Measurements from ENCODE around the gene COL9A2. TPM values are rescaled to one million over a fixed set of nuclear protein-coding genes. Genes with fewer than 3 reads are reported as not detected.

COL9A2 gene
- polyA plus RNA-seq, 1 of the 3 experiments (the other 2 are of a cell fraction), result 0.94 TPM

DNA sequence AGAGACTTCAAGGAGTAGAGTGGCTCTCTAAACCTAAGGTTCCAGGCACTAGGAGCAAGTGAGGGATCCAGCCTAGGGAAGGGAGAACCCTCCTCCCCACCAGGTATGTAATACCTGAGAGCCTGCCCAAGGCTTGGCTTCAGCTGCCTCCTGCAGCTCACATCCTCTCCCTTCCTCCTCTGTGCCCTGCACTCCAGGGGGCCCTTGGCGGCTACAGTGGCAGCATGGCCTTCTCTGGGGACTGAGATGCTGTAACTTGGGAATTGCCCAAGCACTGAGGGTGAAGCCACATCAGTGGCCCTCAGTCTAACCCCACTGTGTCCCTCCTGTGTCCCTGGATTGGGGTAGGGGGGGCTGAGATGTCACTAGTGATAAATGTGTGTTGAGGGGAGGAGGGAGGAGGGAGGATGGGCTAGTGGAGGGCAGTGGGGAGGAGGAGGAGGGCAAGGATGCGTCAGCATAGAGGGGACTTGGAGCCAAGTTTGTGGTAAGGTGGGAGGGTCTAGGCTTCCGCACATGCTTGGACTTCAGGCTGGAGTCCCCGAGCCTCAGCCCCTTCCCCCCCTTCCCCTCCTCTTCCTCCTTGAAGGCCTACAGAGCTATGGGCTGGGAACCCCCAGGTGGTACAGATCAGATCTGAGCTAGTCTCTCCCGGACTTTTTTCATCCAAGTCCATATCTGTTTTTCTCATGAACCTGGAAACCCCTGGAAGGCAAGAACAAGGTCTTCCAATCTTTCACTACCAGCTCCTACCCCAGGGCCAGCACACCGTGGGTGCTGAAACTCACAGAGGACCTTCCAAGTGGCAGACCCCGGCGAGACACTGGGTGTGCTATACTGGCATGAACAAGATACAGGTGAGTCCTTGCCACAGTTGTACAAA is 17.5 kb downstream of the COL9A2 start:
- Histone ChIP-seq H3K9me2 (no peaks in the 10 kb centered on the region), H3K4me2 (no peak overlapping the region), H2AFZ (ENCODE audit: low read depth) (no peak overlapping the region), H3K9ac (no peak overlapping the region), H3K27me3 (ENCODE audit: insufficient read depth) (no peaks in the 10 kb centered on the region), H3K79me2 (ENCODE audit: insufficient read depth) (no peaks in the 10 kb centered on the region), H3K4me3 (ENCODE audit: low read depth in 2 of 2, low read length in 1 of 2) (no peak overlapping the region), H4K20me1 (ENCODE audit: insufficient read depth) (no peaks in the 10 kb centered on the region), H3K36me3 (replicated peaks in 1 of 2; ENCODE audit: control insufficient read depth in 1 of 2, insufficient read depth in 2 of 2, low read length in 1 of 2) (peaks cover 0 to 6% of the 10 kb centered on the region in 2 experiments), H3F3A (replicated peaks; ENCODE audit: insufficient read depth) (peaks cover 4% of the 10 kb centered on the region), H3K4me1 (ENCODE audit: control insufficient read depth in 1 of 2, insufficient read depth in 2 of 2, low read depth in 1 of 2, low read length in 1 of 2) (no peaks in the 10 kb centered on the region; a peak in 1 of 4 replicates), H3K9me3 (no peaks in the 10 kb centered on the region), H3K27ac (ENCODE audit: low read depth in 2 of 2, low read length in 1 of 2) (no peak overlapping the region)
- DNase-seq, result no peak
- TF ChIP-seq GATA2 (CRISPR knock-in tag; IDR thresholded peaks at IDR 0.05), result no peak
- TF ChIP-seq, protein P1, sequence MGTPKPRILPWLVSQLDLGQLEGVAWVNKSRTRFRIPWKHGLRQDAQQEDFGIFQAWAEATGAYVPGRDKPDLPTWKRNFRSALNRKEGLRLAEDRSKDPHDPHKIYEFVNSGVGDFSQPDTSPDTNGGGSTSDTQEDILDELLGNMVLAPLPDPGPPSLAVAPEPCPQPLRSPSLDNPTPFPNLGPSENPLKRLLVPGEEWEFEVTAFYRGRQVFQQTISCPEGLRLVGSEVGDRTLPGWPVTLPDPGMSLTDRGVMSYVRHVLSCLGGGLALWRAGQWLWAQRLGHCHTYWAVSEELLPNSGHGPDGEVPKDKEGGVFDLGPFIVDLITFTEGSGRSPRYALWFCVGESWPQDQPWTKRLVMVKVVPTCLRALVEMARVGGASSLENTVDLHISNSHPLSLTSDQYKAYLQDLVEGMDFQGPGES (IDR thresholded peaks at IDR 0.05; ENCODE audit: low read depth, low read length), result no peak
- no peak for TF ChIP-seq TCF12 (IDR thresholded peaks at IDR 0.05)
- TF ChIP-seq, protein P2, sequence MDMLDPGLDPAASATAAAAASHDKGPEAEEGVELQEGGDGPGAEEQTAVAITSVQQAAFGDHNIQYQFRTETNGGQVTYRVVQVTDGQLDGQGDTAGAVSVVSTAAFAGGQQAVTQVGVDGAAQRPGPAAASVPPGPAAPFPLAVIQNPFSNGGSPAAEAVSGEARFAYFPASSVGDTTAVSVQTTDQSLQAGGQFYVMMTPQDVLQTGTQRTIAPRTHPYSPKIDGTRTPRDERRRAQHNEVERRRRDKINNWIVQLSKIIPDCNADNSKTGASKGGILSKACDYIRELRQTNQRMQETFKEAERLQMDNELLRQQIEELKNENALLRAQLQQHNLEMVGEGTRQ (IDR thresholded peaks at IDR 0.05; ENCODE audit: borderline replicate concordance, low read depth, low read length), result no peak
- no peak for TF ChIP-seq YY1 (IDR thresholded peaks at IDR 0.05; ENCODE audit: low read depth)
- no peak for TF ChIP-seq EP300 (IDR thresholded peaks at IDR 0.05; ENCODE audit: borderline replicate concordance in 1 of 2, low read depth in 1 of 2, low read length in 1 of 2)
- no peak for TF ChIP-seq RAD21 (IDR thresholded peaks at IDR 0.05; ENCODE audit: low read length)
- TF ChIP-seq TAF1 (IDR thresholded peaks at IDR 0.05; ENCODE audit: borderline replicate concordance, low read depth, low read length), result no peak
- TF ChIP-seq FOSL2 (IDR thresholded peaks at IDR 0.05; ENCODE audit: borderline replicate concordance, low read depth), result no peak
- TF ChIP-seq NFIC (IDR thresholded peaks at IDR 0.05; ENCODE audit: borderline replicate concordance), result no peak
- TF ChIP-seq RCOR1 (IDR thresholded peaks at IDR 0.05; ENCODE audit: low read length), result no peak
- no peak for TF ChIP-seq NRF1 (IDR thresholded peaks at IDR 0.05; ENCODE audit: low read depth, low read length)
- no peak for TF ChIP-seq TEAD4 (IDR thresholded peaks at IDR 0.05; ENCODE audit: borderline replicate concordance, insufficient read depth)
- TF ChIP-seq, protein P3, sequence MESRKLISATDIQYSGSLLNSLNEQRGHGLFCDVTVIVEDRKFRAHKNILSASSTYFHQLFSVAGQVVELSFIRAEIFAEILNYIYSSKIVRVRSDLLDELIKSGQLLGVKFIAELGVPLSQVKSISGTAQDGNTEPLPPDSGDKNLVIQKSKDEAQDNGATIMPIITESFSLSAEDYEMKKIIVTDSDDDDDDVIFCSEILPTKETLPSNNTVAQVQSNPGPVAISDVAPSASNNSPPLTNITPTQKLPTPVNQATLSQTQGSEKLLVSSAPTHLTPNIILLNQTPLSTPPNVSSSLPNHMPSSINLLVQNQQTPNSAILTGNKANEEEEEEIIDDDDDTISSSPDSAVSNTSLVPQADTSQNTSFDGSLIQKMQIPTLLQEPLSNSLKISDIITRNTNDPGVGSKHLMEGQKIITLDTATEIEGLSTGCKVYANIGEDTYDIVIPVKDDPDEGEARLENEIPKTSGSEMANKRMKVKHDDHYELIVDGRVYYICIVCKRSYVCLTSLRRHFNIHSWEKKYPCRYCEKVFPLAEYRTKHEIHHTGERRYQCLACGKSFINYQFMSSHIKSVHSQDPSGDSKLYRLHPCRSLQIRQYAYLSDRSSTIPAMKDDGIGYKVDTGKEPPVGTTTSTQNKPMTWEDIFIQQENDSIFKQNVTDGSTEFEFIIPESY (IDR thresholded peaks at IDR 0.05; ENCODE audit: borderline replicate concordance, low read depth), result no peak
- no peak for TF ChIP-seq MEF2A (IDR thresholded peaks at IDR 0.05; ENCODE audit: borderline replicate concordance, low read depth)
- no peak for TF ChIP-seq EZH2phosphoT487 (IDR thresholded peaks at IDR 0.05; ENCODE audit: borderline replicate concordance, low read depth)
- TF ChIP-seq, protein P4, sequence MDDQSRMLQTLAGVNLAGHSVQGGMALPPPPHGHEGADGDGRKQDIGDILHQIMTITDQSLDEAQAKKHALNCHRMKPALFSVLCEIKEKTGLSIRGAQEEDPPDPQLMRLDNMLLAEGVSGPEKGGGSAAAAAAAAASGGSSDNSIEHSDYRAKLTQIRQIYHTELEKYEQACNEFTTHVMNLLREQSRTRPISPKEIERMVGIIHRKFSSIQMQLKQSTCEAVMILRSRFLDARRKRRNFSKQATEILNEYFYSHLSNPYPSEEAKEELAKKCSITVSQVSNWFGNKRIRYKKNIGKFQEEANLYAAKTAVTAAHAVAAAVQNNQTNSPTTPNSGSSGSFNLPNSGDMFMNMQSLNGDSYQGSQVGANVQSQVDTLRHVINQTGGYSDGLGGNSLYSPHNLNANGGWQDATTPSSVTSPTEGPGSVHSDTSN (IDR thresholded peaks at IDR 0.05), result no peak
- no peak for TF ChIP-seq FOXJ3 (CRISPR knock-in tag; IDR thresholded peaks at IDR 0.05)
- WGBS (ENCODE audit: low lambda C conversion rate), result 71% methylated on average over 7 of the region's 8 CpGs
- CTCF ChIA-PET, result interaction anchor here (1.9 to 2.8 kb wide), 2 partner anchors 17 to 39 kb away, joined by 6 to 14 read pairs; partner anchors contain the start of gene COL9A2
- POLR2A ChIA-PET, result no interaction called here

Measured in SK-N-SH (cell line).